Fibroblast of the conjunctiva (primary cell): ENCODE data around the gene TMEM37.

Source experiments
- DNase-seq: peaks from one replicate; pipeline ENCODE4 v3.0.0-alpha.2; 2010; ENCODE audit warnings: low read depth

TMEM37 gene

GRCh38 chr2:119433636-119434327 lies 2.1 kb downstream of the TMEM37 start:
- DNase-seq = no peak

- no peak for DNase-seq
These were observed 3.0 kb downstream of the TMEM37 start for GRCh38 chr2:119434664-119435063.

- DNase-seq = no peak
These were observed 3.7 kb downstream of the TMEM37 start for GRCh38 chr2:119435081-119435952.

GRCh38 chr2:119435953-119436297 lies 4.3 kb downstream of the TMEM37 start:
- DNase-seq = no peak

DNA sequence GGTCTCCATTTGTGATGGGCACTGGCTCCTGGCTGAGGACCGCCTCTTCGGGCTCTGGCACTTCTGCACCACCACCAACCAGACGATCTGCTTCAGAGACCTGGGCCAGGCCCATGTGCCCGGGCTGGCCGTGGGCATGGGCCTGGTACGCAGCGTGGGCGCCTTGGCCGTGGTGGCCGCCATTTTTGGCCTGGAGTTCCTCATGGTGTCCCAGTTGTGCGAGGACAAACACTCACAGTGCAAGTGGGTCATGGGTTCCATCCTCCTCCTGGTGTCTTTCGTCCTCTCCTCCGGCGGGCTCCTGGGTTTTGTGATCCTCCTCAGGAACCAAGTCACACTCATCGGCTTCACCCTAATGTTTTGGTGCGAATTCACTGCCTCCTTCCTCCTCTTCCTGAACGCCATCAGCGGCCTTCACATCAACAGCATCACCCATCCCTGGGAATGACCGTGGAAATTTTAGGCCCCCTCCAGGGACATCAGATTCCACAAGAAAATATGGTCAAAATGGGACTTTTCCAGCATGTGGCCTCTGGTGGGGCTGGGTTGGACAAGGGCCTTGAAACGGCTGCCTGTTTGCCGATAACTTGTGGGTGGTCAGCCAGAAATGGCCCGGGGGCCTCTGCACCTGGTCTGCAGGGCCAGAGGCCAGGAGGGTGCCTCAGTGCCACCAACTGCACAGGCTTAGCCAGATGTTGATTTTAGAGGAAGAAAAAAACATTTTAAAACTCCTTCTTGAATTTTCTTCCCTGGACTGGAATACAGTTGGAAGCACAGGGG lies 5.5 kb downstream of the TMEM37 start:
- no peak for DNase-seq

GRCh38 chr2:119438128-119438656 lies 6.5 kb downstream of the TMEM37 start:
- no peak for DNase-seq

DNA sequence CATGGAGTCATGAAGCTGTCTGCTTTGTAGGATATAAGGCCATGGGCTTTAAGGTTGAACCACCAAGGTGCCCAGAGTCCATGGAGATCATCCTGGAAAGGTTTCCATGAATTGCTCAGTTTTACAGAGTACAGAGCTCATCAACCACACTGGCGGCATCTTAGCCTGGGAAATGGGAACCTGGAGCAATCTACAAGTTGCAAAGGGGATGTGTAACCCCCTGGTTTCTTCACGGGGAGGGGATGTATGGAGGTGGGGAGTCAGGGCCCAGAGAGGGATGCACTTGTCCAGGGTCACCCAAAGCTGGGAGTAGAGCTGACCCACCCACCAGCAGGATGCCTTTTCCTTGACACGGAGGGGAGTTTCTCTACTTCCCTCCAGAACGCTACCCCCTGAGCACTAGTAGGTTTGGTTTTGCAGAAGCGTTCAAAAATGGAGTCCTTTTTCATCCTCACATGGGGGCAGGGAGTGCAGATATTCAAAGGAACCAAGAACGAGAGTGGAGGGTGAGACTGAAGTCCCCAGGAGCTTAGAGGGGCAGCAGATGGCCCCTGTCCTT lies 7.2 kb downstream of the TMEM37 start:
- DNase-seq = no peak

DNA sequence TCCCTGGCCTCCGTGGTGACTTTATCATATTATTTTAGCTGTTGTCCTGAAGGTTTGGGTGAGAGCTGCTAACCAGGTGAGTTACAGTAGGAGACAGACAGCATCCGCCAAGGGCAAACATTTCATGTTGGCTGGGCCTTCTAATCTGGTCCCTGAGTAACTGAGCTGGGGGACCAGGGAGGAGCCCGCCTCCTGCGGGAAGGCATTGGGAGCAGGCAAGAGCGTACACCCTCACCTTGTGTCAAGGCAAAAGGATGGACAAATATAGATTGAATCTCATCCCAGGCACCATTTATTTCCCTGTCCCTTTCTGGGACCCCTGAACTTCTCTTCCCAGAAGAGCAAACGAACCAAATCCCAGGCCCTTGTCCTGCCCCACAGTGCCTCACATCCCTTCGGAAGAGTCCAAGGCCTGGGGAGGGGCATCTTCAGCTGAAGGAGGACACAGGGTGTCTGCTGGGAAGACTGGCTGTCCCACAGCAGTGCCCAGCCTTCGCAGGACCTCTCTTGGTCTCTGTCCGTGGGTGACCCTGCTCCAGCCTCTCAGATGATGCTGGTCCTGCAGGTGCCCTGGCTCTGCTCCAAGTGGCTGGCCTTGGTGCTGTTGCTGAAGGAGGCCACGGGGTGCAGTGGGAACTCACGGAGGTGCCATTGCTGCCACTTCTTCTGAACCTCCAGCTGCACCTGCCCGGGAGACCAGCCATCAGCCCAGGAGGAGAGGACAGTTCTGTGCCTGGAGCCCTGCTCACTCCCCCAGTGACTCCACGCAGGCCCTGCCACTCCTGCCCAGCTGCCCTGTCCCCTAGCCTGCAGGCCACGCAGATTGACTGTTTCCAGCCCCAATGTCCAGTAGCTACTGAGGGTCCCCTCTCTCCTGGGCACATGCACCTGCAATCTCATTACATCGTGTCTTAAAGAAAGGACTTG lies 8.2 kb downstream of the TMEM37 start:
- DNase-seq = no peak

GRCh38 chr2:119440501-119440870 lies 8.8 kb downstream of the TMEM37 start:
- DNase-seq = no peak

- DNase-seq = no peak
These were observed 9.2 kb downstream of the TMEM37 start for GRCh38 chr2:119440873-119441272.

- no peak for DNase-seq
These were observed 9.9 kb downstream of the TMEM37 start for GRCh38 chr2:119441376-119442225.

- DNase-seq = no peak
These were observed 10.6 kb downstream of the TMEM37 start for GRCh38 chr2:119442226-119442619.

- no peak for DNase-seq
These were observed 11.2 kb downstream of the TMEM37 start for GRCh38 chr2:119442850-119443249.

DNA sequence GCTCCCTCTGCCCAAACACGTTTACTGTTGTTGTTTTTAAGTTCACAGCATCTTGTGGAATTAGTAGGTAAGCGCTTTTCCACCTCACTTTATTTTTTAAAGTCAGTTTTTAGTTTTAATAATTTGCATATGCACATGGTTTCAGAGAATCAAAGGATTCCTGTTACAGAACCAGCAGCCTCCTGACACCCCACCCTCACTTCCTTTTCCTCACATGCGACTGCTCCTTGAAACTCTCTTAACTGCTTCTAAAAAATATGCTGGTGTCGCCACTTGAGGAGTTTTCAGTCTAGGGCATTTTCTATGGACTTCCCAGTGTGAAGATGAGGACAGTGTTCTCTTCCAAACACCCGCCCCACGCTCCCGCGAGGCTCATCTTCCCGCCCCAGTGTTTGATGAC lies 14.4 kb downstream of the TMEM37 start:
- DNase-seq = no peak

DNA sequence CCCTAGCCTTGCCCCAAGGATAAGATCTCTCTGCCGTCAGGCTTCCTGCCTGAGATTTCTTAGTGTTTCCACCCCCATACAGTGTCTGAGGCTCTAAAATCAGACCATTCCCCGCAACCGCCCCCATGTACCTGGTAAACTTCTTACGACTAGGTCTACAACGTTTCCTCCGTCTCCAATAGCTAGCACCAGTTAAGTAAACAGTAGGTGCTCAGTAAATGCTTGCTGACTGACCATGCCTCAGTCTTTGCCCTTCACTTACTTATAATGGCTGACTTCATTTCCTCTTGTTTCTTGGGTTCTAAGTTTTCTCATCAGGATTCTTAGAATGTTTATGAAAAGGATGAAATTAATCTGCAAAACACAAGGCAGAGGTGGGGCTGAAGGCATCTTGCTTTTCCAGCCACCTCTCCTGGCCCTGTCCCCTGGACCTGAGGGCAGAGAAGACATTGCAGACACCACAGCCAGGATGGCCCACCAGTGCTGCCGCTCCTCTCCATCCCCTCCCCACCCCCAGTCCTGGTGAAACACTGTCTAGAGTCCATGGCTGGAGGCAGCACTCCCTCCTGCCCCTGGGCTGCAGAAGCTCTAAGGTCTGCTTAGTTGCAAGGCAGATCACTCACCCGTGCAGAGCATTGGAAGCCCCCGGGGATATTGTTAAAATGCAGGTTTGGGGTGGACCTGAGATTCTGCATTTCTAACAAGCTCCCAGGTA lies 16.9 kb downstream of the TMEM37 start:
- no peak for DNase-seq

DNA sequence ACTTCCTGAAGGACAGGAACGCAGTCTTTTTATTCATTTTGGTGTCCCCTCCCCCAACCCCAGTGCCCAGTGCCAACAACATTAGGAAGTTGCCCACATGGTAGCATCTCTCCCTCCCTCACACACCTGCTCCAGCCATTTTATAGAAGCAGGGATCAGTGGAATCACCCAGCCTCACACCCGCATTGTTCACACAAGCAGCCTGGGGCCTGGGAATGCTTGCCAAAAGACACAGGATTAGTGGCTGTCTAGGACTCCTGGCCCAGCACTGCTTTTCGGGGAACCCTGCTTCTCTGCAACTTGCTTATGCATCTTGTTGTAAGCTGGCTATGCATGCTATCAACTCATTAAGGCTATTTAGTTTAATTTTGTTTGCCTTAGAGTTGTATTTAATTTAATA lies 17.9 kb downstream of the TMEM37 start:
- no peak for DNase-seq

DNA sequence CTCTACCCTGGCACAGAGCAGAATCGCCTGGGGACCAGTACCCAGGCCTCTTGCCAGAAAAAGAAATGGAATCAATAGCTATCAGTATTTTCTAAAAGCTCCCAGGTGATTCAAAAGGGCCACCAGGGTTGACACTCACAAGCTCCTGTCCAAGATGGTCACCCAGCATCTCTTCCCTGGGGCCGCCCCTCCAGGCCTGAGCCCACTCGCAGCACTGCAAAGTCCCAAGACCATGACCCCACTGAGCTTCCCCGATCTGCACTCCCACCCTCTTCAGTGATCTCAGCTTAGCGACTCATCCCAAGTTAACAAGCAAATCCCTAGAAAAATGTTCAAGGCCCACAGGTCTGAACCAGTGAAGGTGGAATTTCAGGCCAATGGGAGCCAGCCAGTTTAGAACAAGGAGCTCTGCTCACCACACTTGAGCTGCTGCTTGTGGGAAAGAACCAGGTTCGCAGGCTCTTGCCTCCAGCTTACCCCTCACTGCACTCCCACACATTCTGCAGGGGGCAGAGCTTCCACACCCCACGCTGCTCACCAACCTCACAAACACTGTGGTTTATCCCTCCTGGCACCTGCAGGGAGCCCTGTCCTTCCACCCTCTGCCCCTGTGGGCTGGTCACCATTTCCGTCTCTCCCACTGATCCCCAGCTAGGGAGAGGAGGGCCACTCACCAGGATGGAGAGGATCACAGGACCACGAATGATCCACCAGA lies 19.8 kb downstream of the TMEM37 start:
- DNase-seq = no peak

- no peak for DNase-seq
These were observed 22.4 kb downstream of the TMEM37 start for GRCh38 chr2:119453972-119454593.
